AG10803 (cell line): Measurements from ENCODE around the gene CLCN1.
A peak's percentile ranks its signal among the peaks of the same experiment; 100 is the strongest.

Experiments
- DNase-seq: peaks from one replicate; pipeline ENCODE4 v3.0.0; 2010; ENCODE audit warnings: low read depth
- H3K4me3 ChIP-seq: 2 replicates; pipeline ENCODE4 v1.5.1; 2011; ENCODE audit warnings: mild to moderate bottlenecking, low read length, control low read depth
- CTCF ChIP-seq: conservative IDR thresholded peaks from 2 replicates; pipeline ENCODE4 v1.5.1; 2011; ENCODE audit warnings: mild to moderate bottlenecking, low read length, control low read depth, inconsistent platforms

CLCN1 gene

GRCh38 chr7:143315776-143316175 lies at the start of gene CLCN1:
Gene CLCN1, plus strand, starts transcription at chr7:143316111. Its CDS starts 102 bp downstream, at chr7:143316213.
- DNase-seq, result no peak
- H3K4me3 ChIP-seq, result no peak within 1 kb of the TSS
- TF ChIP-seq CTCF, result no peak

- TF ChIP-seq CTCF, result no peak
- H3K4me3 ChIP-seq, result no peak overlapping the region
- DNase-seq, result no peak
Measured at GRCh38 chr7:143269251-143269650, 46.7 kb upstream of the CLCN1 start.

- no peak overlapping the region for H3K4me3 ChIP-seq
- DNase-seq, result no peak
- TF ChIP-seq CTCF, result no peak
Measured at GRCh38 chr7:143271240-143271639, 44.7 kb upstream of the CLCN1 start.

GRCh38 chr7:143272871-143273270 lies 43.0 kb upstream of the CLCN1 start:
- no peak for DNase-seq
- TF ChIP-seq CTCF, result no peak
- no peak overlapping the region for H3K4me3 ChIP-seq

GRCh38 chr7:143279186-143280098 lies 36.5 kb upstream of the CLCN1 start:
- no peak overlapping the region for H3K4me3 ChIP-seq

GRCh38 chr7:143280160-143280559 lies 35.8 kb upstream of the CLCN1 start:
- H3K4me3 ChIP-seq, result no peak overlapping the region
- DNase-seq, result no peak
- no peak for TF ChIP-seq CTCF

More at GRCh38 chr7:143279186-143280098, 36.5 kb upstream of the CLCN1 start:
- peak; percentile 87 for DNase-seq
- no peak for TF ChIP-seq CTCF

GRCh38 chr7:143280566-143280965 lies 35.3 kb upstream of the CLCN1 start:
- no peak for DNase-seq
- TF ChIP-seq CTCF, result no peak
- no peak overlapping the region for H3K4me3 ChIP-seq
